NT2/D1 (cell line): ENCODE data around the gene CYSRT1.

Source experiments
- DNase-seq: peaks from one replicate; pipeline ENCODE4 v3.0.0-alpha.2; 2011; ENCODE audit warnings: low read depth, low spot score
- H3K27me3 ChIP-seq: 2 replicates; pipeline ENCODE4 v1.6.0; 2011; ENCODE audit warnings: mild to moderate bottlenecking; ENCODE audit not compliant: insufficient read length, insufficient read depth
- H3K36me3 ChIP-seq: 2 replicates; pipeline ENCODE4 v1.6.1; 2011; ENCODE audit warnings: mild to moderate bottlenecking, low read length, mixed read lengths; ENCODE audit not compliant: insufficient read depth, insufficient read length
- H3K4me1 ChIP-seq: 2 replicates; pipeline ENCODE4 v1.5.1; 2011; ENCODE audit not compliant: insufficient read depth, insufficient read length
- H3K4me3 ChIP-seq: 2 replicates; pipeline ENCODE4 v1.5.1; 2011; ENCODE audit warnings: low read depth; ENCODE audit not compliant: insufficient read length
- H3K9ac ChIP-seq: 2 replicates; pipeline ENCODE4 v1.6.0; 2011; ENCODE audit warnings: low read depth; ENCODE audit not compliant: insufficient read length
- H3K9me3 ChIP-seq: 2 replicates; pipeline ENCODE4 v1.5.1; 2011; ENCODE audit warnings: mild to moderate bottlenecking, low read length; ENCODE audit not compliant: insufficient read depth
- SUZ12 ChIP-seq: IDR thresholded peaks from 2 replicates; pipeline ENCODE4 v1.6.1; 2011; ENCODE audit not compliant: insufficient read length, insufficient read depth; ENCODE audit errors: extremely low read depth
- YY1 ChIP-seq: IDR thresholded peaks from 2 replicates; pipeline ENCODE4 v1.6.1; 2011; ENCODE audit not compliant: insufficient read length, insufficient read depth
- ZNF274 ChIP-seq: IDR thresholded peaks from 2 replicates; pipeline ENCODE4 v1.6.1; 2011; ENCODE audit warnings: mild to moderate bottlenecking, low read depth, low read length

CYSRT1 gene

GRCh38 chr9:137225699-137226331 lies 841 bp downstream of the CYSRT1 start:
- no peak overlapping the region for H3K4me3 ChIP-seq
- peaks cover 40% of the 10 kb centered on the region for H3K4me1 ChIP-seq

GRCh38 chr9:137226338-137227053 lies 1.5 kb downstream of the CYSRT1 start:
- Histone ChIP-seq H3K4me3 (no peak overlapping the region), H3K9me3 (no peaks in the 10 kb centered on the region), H3K9ac (peak overlapping the region; percentile 65), H3K27me3 (peaks cover 12% of the 10 kb centered on the region), H3K36me3 (no peaks in the 10 kb centered on the region), H3K4me1 (peaks cover 40% of the 10 kb centered on the region)
- TF ChIP-seq YY1 (no peak), SUZ12 (no peak), ZNF274 (no peak)
- no peak for DNase-seq

More at GRCh38 chr9:137225699-137226331, 841 bp downstream of the CYSRT1 start:
- H3K27me3 ChIP-seq, result peaks cover 13% of the 10 kb centered on the region
- peak overlapping the region; percentile 67 for H3K9ac ChIP-seq
- no peaks in the 10 kb centered on the region for H3K9me3 ChIP-seq
- H3K36me3 ChIP-seq, result no peaks in the 10 kb centered on the region
- no peak for DNase-seq
- TF ChIP-seq ZNF274 (no peak), YY1 (no peak), SUZ12 (no peak)

GRCh38 chr9:137227054-137227852 lies 2.3 kb downstream of the CYSRT1 start, which contains the start of gene RNF224:
Gene RNF224, plus strand, starts transcription at chr9:137227502. Its CDS starts 834 bp downstream, at chr9:137228336.
- Histone ChIP-seq H3K9ac (peak within 1 kb of the TSS; percentile 65), H3K27me3 (peaks cover 9% of the 10 kb centered on the region), H3K36me3 (no peaks in the 10 kb centered on the region), H3K4me1 (peaks cover 40% of the 10 kb centered on the region), H3K4me3 (no peak within 1 kb of the TSS), H3K9me3 (no peaks in the 10 kb centered on the region)
- peak; percentile 59 for DNase-seq
- TF ChIP-seq ZNF274 (no peak), SUZ12 (no peak), YY1 (no peak)

- Histone ChIP-seq H3K9ac (peak overlapping the region; percentile 56), H3K4me3 (no peak overlapping the region), H3K36me3 (no peaks in the 10 kb centered on the region), H3K9me3 (no peaks in the 10 kb centered on the region), H3K27me3 (peaks cover 2% of the 10 kb centered on the region), H3K4me1 (peaks cover 35% of the 10 kb centered on the region)
- TF ChIP-seq YY1 (no peak), ZNF274 (no peak), SUZ12 (no peak)
- no peak for DNase-seq
Observed at GRCh38 chr9:137227853-137228505, 3.0 kb downstream of the CYSRT1 start.

- Histone ChIP-seq H3K9ac (peak overlapping the region; percentile 56), H3K27me3 (no peaks in the 10 kb centered on the region), H3K36me3 (no peaks in the 10 kb centered on the region), H3K4me1 (peaks cover 38% of the 10 kb centered on the region), H3K9me3 (no peaks in the 10 kb centered on the region), H3K4me3 (no peak overlapping the region)
- TF ChIP-seq ZNF274 (no peak), YY1 (no peak), SUZ12 (no peak)
- DNase-seq, result no peak
Observed at GRCh38 chr9:137228506-137228967, 3.6 kb downstream of the CYSRT1 start.

GRCh38 chr9:137228968-137229896 lies 4.3 kb downstream of the CYSRT1 start:
- H3K4me3 ChIP-seq, result no peak overlapping the region
- TF ChIP-seq SUZ12 (no peak), ZNF274 (no peak), YY1 (no peak)
- H3K9ac ChIP-seq, result peak overlapping the region; percentile 33
- H3K4me1 ChIP-seq, result peaks cover 41% of the 10 kb centered on the region
- H3K9me3 ChIP-seq, result no peaks in the 10 kb centered on the region
- no peaks in the 10 kb centered on the region for H3K27me3 ChIP-seq
- DNase-seq, result no peak
- H3K36me3 ChIP-seq, result no peaks in the 10 kb centered on the region
